MCF 10A (cell line): ENCODE results near the gene DDX39A. TPM values are rescaled to one million over a fixed set of nuclear protein-coding genes. Genes with fewer than 3 reads are reported as not detected.

ENCODE experiments used
- BruUV-seq: library from RNA; stranded (reverse); fragments of 400-500 nt; replicated peaks from 2 replicates; lab custom pipeline; 2021; lab: Mats Ljungman, UMichigan
- CTCF ChIA-PET: fragments of 300-600 bp; sonication (Branson Sonifier 250); formaldehyde crosslinking; extraction: SDS; loops from one replicate; lab custom pipeline; 2021; ENCODE audit warnings: antibody characterized with exemption, inconsistent platforms; lab: Yijun Ruan, JAX
- POLR2A ChIA-PET: fragments of 300-600, 350-650 bp; sonication (Branson Sonifier 250); formaldehyde crosslinking; extraction: SDS; loops from one replicate; lab custom pipeline; 2020; ENCODE audit warnings: antibody characterized with exemption, inconsistent platforms; lab: Yijun Ruan, JAX
- DNase-seq: peaks from one replicate; pipeline ENCODE4 v3.0.0-alpha.2; 2018; ENCODE audit not compliant: unreplicated experiment
- H3K27ac Mint-ChIP-seq: one replicate; pipeline ENCODE4 v1.8.0; 2022; ENCODE audit warnings: mild to moderate bottlenecking, low read depth, mixed read lengths; ENCODE audit not compliant: unreplicated experiment
- H3K27me3 Mint-ChIP-seq: one replicate; pipeline ENCODE4 v1.8.0; 2022; ENCODE audit warnings: mixed read lengths; ENCODE audit not compliant: insufficient read depth, unreplicated experiment
- H3K36me3 Mint-ChIP-seq: one replicate; pipeline ENCODE4 v1.8.0; 2022; ENCODE audit warnings: mild to moderate bottlenecking, moderate library complexity, mixed read lengths; ENCODE audit not compliant: insufficient read depth, unreplicated experiment
- H3K4me1 Mint-ChIP-seq: one replicate; pipeline ENCODE4 v1.8.0; 2022; ENCODE audit warnings: mixed read lengths; ENCODE audit not compliant: insufficient read depth, unreplicated experiment
- H3K4me3 Mint-ChIP-seq: one replicate; pipeline ENCODE4 v1.8.0; 2022; ENCODE audit warnings: mild to moderate bottlenecking, moderate library complexity, mixed read lengths; ENCODE audit not compliant: unreplicated experiment
- H3K9me3 Mint-ChIP-seq: one replicate; pipeline ENCODE4 v1.8.0; 2022; ENCODE audit warnings: mixed read lengths; ENCODE audit not compliant: unreplicated experiment
- CTCF ChIP-seq: fragments of 200-600 bp; IDR thresholded peaks from one replicate; pipeline ENCODE4 v1.8.0; 2022; ENCODE audit warnings: antibody characterized with exemption, mild to moderate bottlenecking; ENCODE audit not compliant: unreplicated experiment
- intact Hi-C: fragments of 100-400 bp; cut with micrococcal nuclease; formaldehyde crosslinking; loops from 2 replicates; pipeline ENCODE4 v1.14.1; 2022
- total RNA-seq: library from RNA; stranded (reverse); gene quantifications from 2 replicates; pipeline ENCODE4 v1.2.3, GENCODE V29; 2022

The DDX39A gene
- total RNA-seq, 1 experiment from 2014 or later: 65.4 TPM

- TF ChIP-seq CTCF: no peak
- Mint-ChIP-seq H3K4me1 (peaks cover 20% of the 10 kb centered on the region), H3K27me3 (no peaks in the 10 kb centered on the region), H3K36me3 (no peaks in the 10 kb centered on the region), H3K27ac (no peak overlapping the region), H3K4me3 (peak overlapping the region; percentile 52), H3K9me3 (no peaks in the 10 kb centered on the region)
- intact Hi-C loops: loop anchor here (5.0 kb wide), 1 partner anchor 109 kb away; no protein-coding TSS in a partner anchor
- DNase-seq: peak; percentile 60
- CTCF ChIA-PET: interaction anchor here (0.6 to 1.9 kb wide), 3 partner anchors 15 to 600 kb away, joined by 3 to 12 read pairs (median 5); partner anchors contain the start of gene ASF1B
- POLR2A ChIA-PET: interaction anchor here (0.9 kb wide), 1 partner anchor 10 kb away, joined by 3 read pairs; no protein-coding TSS in a partner anchor
- no TSS peak for BruUV-seq
These were observed 55.7 kb downstream of the DDX39A start for GRCh38 chr19:14363183-14364097.

- POLR2A ChIA-PET: no interaction called here
These were observed 57.3 kb downstream of the DDX39A start for GRCh38 chr19:14361824-14362223.

More at GRCh38 chr19:14361824-14362223, 57.3 kb downstream of the DDX39A start:
- no peak for TF ChIP-seq CTCF
- Mint-ChIP-seq H3K4me3 (no peak overlapping the region), H3K27me3 (no peaks in the 10 kb centered on the region), H3K36me3 (no peaks in the 10 kb centered on the region), H3K4me1 (peaks cover 18% of the 10 kb centered on the region), H3K27ac (no peak overlapping the region), H3K9me3 (no peaks in the 10 kb centered on the region)
- CTCF ChIA-PET: interaction anchor here (0.7 kb wide), 3 partner anchors 20 to 1898 kb away, joined by 3 to 4 read pairs (median 4); no protein-coding TSS in a partner anchor
- no TSS peak for BruUV-seq
- intact Hi-C loops: loop anchor here (1.0 to 5.0 kb wide), 2 partner anchors 44 to 110 kb away; no protein-coding TSS in a partner anchor
- peak; percentile 38 for DNase-seq

Other genes starting within 250 kb of the DDX39A start
- 13.0 and 15.9 TPM in 2 replicates for gene ADGRL1, start 213.2 kb downstream of the DDX39A start, total RNA-seq
- gene ADGRE5, start 37.9 kb downstream of the DDX39A start, total RNA-seq: 44.5 and 47.9 TPM in 2 replicates
- 94.8 and 141 TPM in 2 replicates for gene PKN1, start 14.0 kb upstream of the DDX39A start, total RNA-seq
- gene PTGER1, start 56.0 kb upstream of the DDX39A start, total RNA-seq: 0.29 and 0.42 TPM in 2 replicates
- gene GIPC1, start 76.8 kb upstream of the DDX39A start, total RNA-seq: 107 and 108 TPM in 2 replicates
- gene DNAJB1, start 99.1 kb upstream of the DDX39A start, total RNA-seq: 71.6 and 97.4 TPM in 2 replicates
- gene TECR, start 110.3 kb upstream of the DDX39A start, total RNA-seq: 74.1 and 106 TPM in 2 replicates
- gene NDUFB7, start 152.7 kb upstream of the DDX39A start, total RNA-seq: 153 and 165 TPM in 2 replicates
- gene CLEC17A, start 163.7 kb upstream of the DDX39A start, total RNA-seq: not detected in 2 replicates